ENCODE results near the gene MMP25. TPM values are rescaled to one million over a fixed set of nuclear protein-coding genes. Genes with fewer than 3 reads are reported as not detected.

The MMP25 gene
- total RNA-seq, 1 experiment from 2014 or later = 0.67 TPM

DNA sequence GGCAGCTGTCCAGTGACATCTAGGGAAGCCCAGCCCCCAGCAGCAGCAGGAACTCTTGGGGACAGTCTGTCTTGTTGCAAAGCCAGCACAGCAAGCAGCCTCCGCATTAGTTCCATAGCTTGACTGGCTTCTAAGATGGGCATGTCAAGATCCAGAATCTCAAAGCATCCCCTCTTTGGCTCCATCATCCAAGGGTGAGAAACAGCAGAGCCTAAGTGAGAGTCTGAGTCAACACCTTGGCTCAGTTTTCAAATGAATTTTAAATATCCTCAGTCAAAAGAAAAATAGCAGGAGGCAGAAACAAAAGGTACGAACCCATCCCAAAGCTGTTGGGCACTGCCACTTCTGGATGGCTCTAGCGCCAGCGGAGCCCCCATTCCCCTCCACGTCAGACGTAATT lies 31.4 kb upstream of the MMP25 start:
- no peaks in the 10 kb centered on the region for H3K27me3 ChIP-seq (ENCODE audit: control insufficient read depth, insufficient read depth, low read length)
- in situ Hi-C loops (cut with HindIII; ENCODE audit: low pct_unique_long_range_greater_than_20kb, low sequenced_read_pairs) (no loop called here), intact Hi-C loops (cut with micrococcal nuclease; ENCODE audit: unreplicated experiment) (no loop called here)
- ChIA-PET POLR2A (no interaction called here), CTCF (no interaction called here)
- no TSS peak for BruUV-seq (replicated peaks)
- TF ChIP-seq POLR2AphosphoS5 (IDR thresholded peaks at IDR 0.05; ENCODE audit: low read depth, low read length) (no peak), TCF7L2 (IDR thresholded peaks at IDR 0.05; ENCODE audit: low read depth, low read length) (no peak), SIN3A (IDR thresholded peaks at IDR 0.05; ENCODE audit: borderline replicate concordance, insufficient read depth, low read depth, low read length) (no peak)
- TF ChIP-seq, protein P1, sequence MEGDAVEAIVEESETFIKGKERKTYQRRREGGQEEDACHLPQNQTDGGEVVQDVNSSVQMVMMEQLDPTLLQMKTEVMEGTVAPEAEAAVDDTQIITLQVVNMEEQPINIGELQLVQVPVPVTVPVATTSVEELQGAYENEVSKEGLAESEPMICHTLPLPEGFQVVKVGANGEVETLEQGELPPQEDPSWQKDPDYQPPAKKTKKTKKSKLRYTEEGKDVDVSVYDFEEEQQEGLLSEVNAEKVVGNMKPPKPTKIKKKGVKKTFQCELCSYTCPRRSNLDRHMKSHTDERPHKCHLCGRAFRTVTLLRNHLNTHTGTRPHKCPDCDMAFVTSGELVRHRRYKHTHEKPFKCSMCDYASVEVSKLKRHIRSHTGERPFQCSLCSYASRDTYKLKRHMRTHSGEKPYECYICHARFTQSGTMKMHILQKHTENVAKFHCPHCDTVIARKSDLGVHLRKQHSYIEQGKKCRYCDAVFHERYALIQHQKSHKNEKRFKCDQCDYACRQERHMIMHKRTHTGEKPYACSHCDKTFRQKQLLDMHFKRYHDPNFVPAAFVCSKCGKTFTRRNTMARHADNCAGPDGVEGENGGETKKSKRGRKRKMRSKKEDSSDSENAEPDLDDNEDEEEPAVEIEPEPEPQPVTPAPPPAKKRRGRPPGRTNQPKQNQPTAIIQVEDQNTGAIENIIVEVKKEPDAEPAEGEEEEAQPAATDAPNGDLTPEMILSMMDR (IDR thresholded peaks at IDR 0.05) = no peak
- TF ChIP-seq, protein P2, sequence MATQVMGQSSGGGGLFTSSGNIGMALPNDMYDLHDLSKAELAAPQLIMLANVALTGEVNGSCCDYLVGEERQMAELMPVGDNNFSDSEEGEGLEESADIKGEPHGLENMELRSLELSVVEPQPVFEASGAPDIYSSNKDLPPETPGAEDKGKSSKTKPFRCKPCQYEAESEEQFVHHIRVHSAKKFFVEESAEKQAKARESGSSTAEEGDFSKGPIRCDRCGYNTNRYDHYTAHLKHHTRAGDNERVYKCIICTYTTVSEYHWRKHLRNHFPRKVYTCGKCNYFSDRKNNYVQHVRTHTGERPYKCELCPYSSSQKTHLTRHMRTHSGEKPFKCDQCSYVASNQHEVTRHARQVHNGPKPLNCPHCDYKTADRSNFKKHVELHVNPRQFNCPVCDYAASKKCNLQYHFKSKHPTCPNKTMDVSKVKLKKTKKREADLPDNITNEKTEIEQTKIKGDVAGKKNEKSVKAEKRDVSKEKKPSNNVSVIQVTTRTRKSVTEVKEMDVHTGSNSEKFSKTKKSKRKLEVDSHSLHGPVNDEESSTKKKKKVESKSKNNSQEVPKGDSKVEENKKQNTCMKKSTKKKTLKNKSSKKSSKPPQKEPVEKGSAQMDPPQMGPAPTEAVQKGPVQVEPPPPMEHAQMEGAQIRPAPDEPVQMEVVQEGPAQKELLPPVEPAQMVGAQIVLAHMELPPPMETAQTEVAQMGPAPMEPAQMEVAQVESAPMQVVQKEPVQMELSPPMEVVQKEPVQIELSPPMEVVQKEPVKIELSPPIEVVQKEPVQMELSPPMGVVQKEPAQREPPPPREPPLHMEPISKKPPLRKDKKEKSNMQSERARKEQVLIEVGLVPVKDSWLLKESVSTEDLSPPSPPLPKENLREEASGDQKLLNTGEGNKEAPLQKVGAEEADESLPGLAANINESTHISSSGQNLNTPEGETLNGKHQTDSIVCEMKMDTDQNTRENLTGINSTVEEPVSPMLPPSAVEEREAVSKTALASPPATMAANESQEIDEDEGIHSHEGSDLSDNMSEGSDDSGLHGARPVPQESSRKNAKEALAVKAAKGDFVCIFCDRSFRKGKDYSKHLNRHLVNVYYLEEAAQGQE (IDR thresholded peaks at IDR 0.05; ENCODE audit: insufficient read depth in 1 of 2, low read depth in 2 of 2, low read length in 1 of 2) = no peak
- no peaks in the 10 kb centered on the region for H3K9me3 ChIP-seq (ENCODE audit: control insufficient read depth, insufficient read depth, low read depth, low read length)
- H3K36me3 ChIP-seq (ENCODE audit: control insufficient read depth, insufficient read depth, low read length) = no peaks in the 10 kb centered on the region
- peaks cover 10% of the 10 kb centered on the region; the same call in 1 of the 2 replicates for H3K4me1 ChIP-seq (ENCODE audit: control insufficient read depth, insufficient read depth, low read length)
- DNase-seq (ENCODE audit: low read depth, low spot score) (no peak), ATAC-seq (no peak)
- no peak overlapping the region for H3K27ac ChIP-seq (ENCODE audit: low read length)
- no peak overlapping the region for H3K4me3 ChIP-seq (ENCODE audit: low read depth in 2 of 2, low read length in 2 of 2)

DNA sequence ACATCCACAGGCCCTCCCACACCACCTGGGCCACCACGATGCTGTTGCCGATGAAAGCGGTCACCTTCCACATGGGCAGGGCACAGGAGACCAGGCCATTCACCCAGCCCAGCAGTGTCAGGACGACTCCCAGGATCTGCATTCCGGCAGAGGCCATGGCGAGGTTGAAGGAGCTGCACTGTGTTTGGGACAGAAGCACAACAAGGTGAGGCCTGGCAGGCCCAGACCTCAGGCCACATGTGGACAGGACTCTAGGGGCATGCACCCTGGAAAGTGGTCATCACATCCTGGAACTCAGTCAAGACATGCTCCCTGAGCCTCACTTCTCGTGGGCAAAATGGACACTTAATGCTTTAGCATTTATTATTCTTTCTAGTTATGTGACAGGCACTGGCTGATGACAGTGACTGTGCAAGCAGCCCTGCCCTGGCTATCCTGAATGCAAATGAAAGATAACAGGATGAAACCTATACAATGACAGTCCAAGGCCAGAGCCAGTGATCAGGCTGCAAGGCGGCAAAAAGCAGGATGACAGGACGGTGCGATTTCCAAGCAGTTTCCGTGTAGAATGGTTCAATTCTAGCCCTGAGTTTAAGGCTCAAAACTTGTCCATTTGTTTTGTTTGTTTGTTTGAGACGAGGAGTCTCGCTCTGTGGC lies 30.4 kb upstream of the MMP25 start:
- Histone ChIP-seq H3K27ac (ENCODE audit: low read length) (no peak overlapping the region), H3K9me3 (ENCODE audit: control insufficient read depth, insufficient read depth, low read depth, low read length) (no peaks in the 10 kb centered on the region), H3K36me3 (ENCODE audit: control insufficient read depth, insufficient read depth, low read length) (peaks cover 2% of the 10 kb centered on the region; the same call in 1 of the 2 replicates), H3K4me3 (ENCODE audit: low read depth in 2 of 2, low read length in 2 of 2) (no peak overlapping the region), H3K4me1 (ENCODE audit: control insufficient read depth, insufficient read depth, low read length) (peaks cover 8% of the 10 kb centered on the region; the same call in 1 of the 2 replicates), H3K27me3 (ENCODE audit: control insufficient read depth, insufficient read depth, low read length) (no peaks in the 10 kb centered on the region)
- CTCF ChIA-PET = no interaction called here
- in situ Hi-C loops (cut with HindIII; ENCODE audit: low pct_unique_long_range_greater_than_20kb, low sequenced_read_pairs) (no loop called here), intact Hi-C loops (cut with micrococcal nuclease; ENCODE audit: unreplicated experiment) (no loop called here)
- DNase-seq (ENCODE audit: low read depth, low spot score) = no peak
- TF ChIP-seq, protein P1 (IDR thresholded peaks at IDR 0.05) = no peak
- TF ChIP-seq POLR2AphosphoS5 (IDR thresholded peaks at IDR 0.05; ENCODE audit: low read depth, low read length) (no peak), SIN3A (IDR thresholded peaks at IDR 0.05; ENCODE audit: borderline replicate concordance, insufficient read depth, low read depth, low read length) (no peak), TCF7L2 (IDR thresholded peaks at IDR 0.05; ENCODE audit: low read depth, low read length) (no peak)
- TF ChIP-seq, protein P2 (IDR thresholded peaks at IDR 0.05; ENCODE audit: insufficient read depth in 1 of 2, low read depth in 2 of 2, low read length in 1 of 2) = no peak
- no peak for ATAC-seq
- BruUV-seq (replicated peaks) = no TSS peak
- POLR2A ChIA-PET = no interaction called here

Data from Panc1 (cell line).